Endothelial cell of umbilical vein (primary cell): ENCODE data around the gene ARHGAP9. TPM values are rescaled to one million over a fixed set of nuclear protein-coding genes. Genes with fewer than 3 reads are reported as not detected.
"Not testable (repeated sequence)": the region's sequence is repeated elsewhere in the genome, so short reads cannot be mapped to it uniquely, and the experiment has no call there.

Source experiments
- BruUV-seq: library from RNA; stranded (reverse); fragments of 400-500 nt; replicated peaks from 2 replicates; lab custom pipeline; 2021; lab: Mats Ljungman, UMichigan
- CTCF ChIA-PET: fragments of 300-600, 350-600 bp; sonication (Branson Sonifier 250); formaldehyde crosslinking; loops from one replicate; lab custom pipeline; 2021; ENCODE audit warnings: antibody characterized with exemption, inconsistent platforms; lab: Charles Lee
- POLR2A ChIA-PET: fragments of 300-600, 350-600 bp; sonication (Branson Sonifier 250); formaldehyde crosslinking; loops from one replicate; lab custom pipeline; 2021; ENCODE audit warnings: antibody characterized with exemption, inconsistent platforms; lab: Charles Lee
- DNase-seq: peaks from one replicate; pipeline ENCODE4 v3.0.0-alpha.2; 2011; ENCODE audit warnings: low read depth, low spot score
- FAIRE-seq: peaks from 2 replicates; lab custom pipeline; 2011; peaks lifted over from hg19 to GRCh38; lab: Jason Lieb, UNC
- H2AFZ ChIP-seq: 2 replicates; pipeline ENCODE4 v1.6.0; 2012; ENCODE audit warnings: low read depth, low read length, control low read depth, inconsistent platforms
- H3K27ac ChIP-seq: 2 replicates; pipeline ENCODE4 v1.5.1; 2011; ENCODE audit warnings: low read depth, mild to moderate bottlenecking, control low read depth, low read length, moderate library complexity; ENCODE audit not compliant: insufficient read depth
- H3K27me3 ChIP-seq, 2 experiments: 2 replicates each; pipeline versions ENCODE4 v1.6.0 to v1.6.1; 2011; ENCODE audit warnings: low read length in 2 of 2, mixed read lengths in 1 of 2; ENCODE audit not compliant: control insufficient read depth in 2 of 2, insufficient read depth in 2 of 2
- H3K36me3 ChIP-seq, 2 experiments: 2 replicates in 1 of 2; 3 replicates in 1 of 2; pipeline ENCODE4 v1.5.1; 2011; ENCODE audit warnings: low read length in 2 of 2, mild to moderate bottlenecking in 1 of 2, moderate library complexity in 1 of 2; ENCODE audit not compliant: control insufficient read depth in 2 of 2, insufficient read depth in 2 of 2; ENCODE audit errors: extremely low read depth in 1 of 2
- H3K4me1 ChIP-seq: 3 replicates; pipeline ENCODE4 v1.5.1; 2011; ENCODE audit warnings: mild to moderate bottlenecking, low read length; ENCODE audit not compliant: control insufficient read depth, insufficient read depth; ENCODE audit errors: extremely low read depth
- H3K4me2 ChIP-seq: 2 replicates; pipeline ENCODE4 v1.6.1; 2011; ENCODE audit warnings: low read length, control low read depth, mixed read lengths; ENCODE audit not compliant: insufficient read depth
- H3K4me3 ChIP-seq, 3 experiments: fragments of 200-600 bp in 1 of 3; sonication (generic), shearing (Covaris generic) in 1 of 3; replicated peaks in 1 of 3; 2 replicates each; pipeline ENCODE4 v1.5.1; 2011 to 2016; ENCODE audit warnings: control low read depth in 3 of 3, low read length in 3 of 3, mild to moderate bottlenecking in 2 of 3, inconsistent platforms in 1 of 3, low read depth in 1 of 3, moderate library complexity in 1 of 3; ENCODE audit not compliant: insufficient read depth in 1 of 3
- H3K79me2 ChIP-seq: 2 replicates; pipeline ENCODE4 v1.6.0; 2012; ENCODE audit warnings: low read length, inconsistent platforms; ENCODE audit not compliant: control insufficient read depth, insufficient read depth
- H3K9ac ChIP-seq: replicated peaks from 2 replicates; pipeline ENCODE3; 2011; ENCODE audit warnings: low read length, control low read depth; ENCODE audit not compliant: insufficient read depth; ENCODE audit errors: extremely low read depth
- H3K9me1 ChIP-seq: replicated peaks from 3 replicates; pipeline ENCODE4 v1.6.0; 2011; ENCODE audit warnings: mild to moderate bottlenecking, low read length; ENCODE audit not compliant: control insufficient read depth, insufficient read depth; ENCODE audit errors: extremely low read depth
- H3K9me3 ChIP-seq: replicated peaks from 2 replicates; pipeline ENCODE4 v1.5.1; 2012; ENCODE audit warnings: low read length, inconsistent platforms; ENCODE audit not compliant: control insufficient read depth, insufficient read depth
- H4K20me1 ChIP-seq: replicated peaks from 2 replicates; pipeline ENCODE3; 2011; ENCODE audit warnings: mild to moderate bottlenecking, low read length; ENCODE audit not compliant: control insufficient read depth, insufficient read depth; ENCODE audit errors: extremely low read depth
- CTCF ChIP-seq, 2 donors: IDR thresholded peaks; 1 replicate in 1 of 2; 2 replicates in 1 of 2; pipeline ENCODE4 v1.5.1; 2011; ENCODE audit warnings: low read length in 2 of 2, mild to moderate bottlenecking in 2 of 2, moderate library complexity in 2 of 2, control low read depth in 1 of 2, inconsistent platforms in 1 of 2, low read depth in 1 of 2; ENCODE audit not compliant: insufficient read depth in 1 of 2; ENCODE audit errors: extremely low read depth in 1 of 2
- EZH2 ChIP-seq: IDR thresholded peaks from 2 replicates; pipeline ENCODE4 v1.6.1; 2012; ENCODE audit warnings: borderline replicate concordance, low read depth, mild to moderate bottlenecking, moderate library complexity, low read length, inconsistent platforms; ENCODE audit not compliant: severe bottlenecking
- FOS ChIP-seq: IDR thresholded peaks from 2 replicates; pipeline ENCODE4 v1.6.1; 2011; ENCODE audit warnings: mild to moderate bottlenecking, low read length, moderate library complexity, borderline replicate concordance; ENCODE audit not compliant: insufficient read depth
- GATA2 ChIP-seq: IDR thresholded peaks from 2 replicates; pipeline ENCODE4 v1.7.0; 2011; ENCODE audit warnings: low read depth, mild to moderate bottlenecking, moderate library complexity, mixed read lengths, low read length; ENCODE audit not compliant: insufficient read length, insufficient read depth
- JUN ChIP-seq: IDR thresholded peaks from 2 replicates; pipeline ENCODE4 v1.6.1; 2011; ENCODE audit warnings: borderline replicate concordance, low read depth; ENCODE audit not compliant: insufficient read length, insufficient read depth
- MYC ChIP-seq: IDR thresholded peaks from one replicate; pipeline ENCODE4 v1.6.1; 2011; ENCODE audit warnings: mild to moderate bottlenecking, low read depth, low read length
- POLR2A ChIP-seq: IDR thresholded peaks from 2 replicates; pipeline ENCODE4 v1.6.1; 2012; ENCODE audit warnings: low read depth, mild to moderate bottlenecking, control low read depth, low read length
- POLR2AphosphoS5 ChIP-seq: IDR thresholded peaks from 2 replicates; pipeline ENCODE4 v1.6.1; 2012; ENCODE audit warnings: low read depth, mild to moderate bottlenecking, control low read depth, low read length, moderate library complexity; ENCODE audit not compliant: insufficient read depth
- dilution Hi-C: fragments of 300-500 bp; cut with MboI; formaldehyde crosslinking; loops from one replicate; pipeline ENCODE4 v1.15.0; 2019; ENCODE audit warnings: low sequenced_read_pairs; ENCODE audit not compliant: extremely low pct_ligation_motif_present
- intact Hi-C: fragments of 100-400 bp; cut with micrococcal nuclease; formaldehyde crosslinking; loops from one replicate; pipeline ENCODE4 v1.10.0; 2022
- polyA plus RNA-seq, 4 experiments: library from polyadenylated mRNA; depleted of rRNA in 3 of 4; stranded (reverse) in 3 of 4; unstranded in 1 of 4; fragments of >200 nt; gene quantifications; 2 replicates each; pipeline versions ENCODE4 v1.2.1 to v1.2.3, GENCODE V29; 2011 to 2012; ENCODE audit warnings: missing spikeins in 1 of 4
- total RNA-seq: library from RNA; stranded (reverse); gene quantifications from 2 replicates; pipeline ENCODE4 v1.2.3, GENCODE V29; 2021
- TF ChIP-seq, protein P1 (sequence below): IDR thresholded peaks from 2 replicates; pipeline ENCODE4 v1.6.1; 2011; ENCODE audit not compliant: insufficient read depth, insufficient read length

ARHGAP9 gene
- total and polyA plus RNA-seq, 2 donors (not counting 3 experiments of a cell fraction or from before 2014, with no cell fraction given) = 0.25 to 0.38 TPM

DNA sequence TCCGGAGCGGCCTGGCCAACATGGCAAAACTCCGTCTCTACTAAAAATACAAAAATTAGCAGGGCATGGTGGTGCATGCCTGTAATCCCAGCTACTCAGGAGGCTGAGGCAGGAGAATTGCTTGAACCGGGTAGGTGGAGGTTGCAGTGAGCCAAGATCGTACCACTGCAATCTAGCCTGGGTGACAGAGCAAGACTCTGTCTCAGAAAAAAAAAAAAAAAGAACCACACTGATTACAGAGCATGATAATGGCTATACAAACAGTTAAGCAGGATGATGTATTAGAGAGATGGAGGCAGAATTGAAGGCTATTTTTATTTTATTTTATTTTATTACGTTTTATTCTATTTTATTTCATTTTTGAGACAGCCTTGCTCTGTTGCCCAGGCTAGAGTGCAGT is 35.3 kb downstream of the ARHGAP9 start:
- H2AFZ ChIP-seq, H3K36me3 ChIP-seq, intact Hi-C loops, BruUV-seq, POLR2A ChIA-PET, H3K79me2 ChIP-seq, H3K9ac ChIP-seq, H3K9me1 ChIP-seq, H3K27ac ChIP-seq, H3K4me3 ChIP-seq, FAIRE-seq, H3K9me3 ChIP-seq, H3K4me2 ChIP-seq, DNase-seq, H3K27me3 ChIP-seq, H4K20me1 ChIP-seq, dilution Hi-C loops, H3K4me1 ChIP-seq: not testable (repeated sequence)
- CTCF ChIA-PET = interaction anchor here (0.7 to 2.7 kb wide), 6 partner anchors 8 to 184 kb away, joined by 3 to 8 read pairs (median 4); partner anchors contain the start of gene INHBE

GRCh38 chr12:57441846-57442427 is 37.7 kb downstream of the ARHGAP9 start:
- no peak overlapping the region for H3K27ac ChIP-seq
- H3K4me3 ChIP-seq = no peak overlapping the region
- no peaks in the 10 kb centered on the region for H3K9me1 ChIP-seq
- no peak overlapping the region for H3K9ac ChIP-seq
- no peaks in the 10 kb centered on the region for H3K4me1 ChIP-seq
- H4K20me1 ChIP-seq = no peaks in the 10 kb centered on the region
- H3K27me3 ChIP-seq = peaks cover 0 to 2% of the 10 kb centered on the region in 2 experiments
- TF ChIP-seq POLR2A (no peak), CTCF (IDR thresholded peaks at IDR 0.05; ENCODE audit: extremely low read depth in 1 of 2, insufficient read depth in 1 of 2, low read depth in 1 of 2, low read length in 2 of 2) (no peak), JUN (no peak), EZH2 (no peak), GATA2 (no peak), POLR2AphosphoS5 (no peak), FOS (no peak), MYC (no peak)
- TF ChIP-seq, protein P1, sequence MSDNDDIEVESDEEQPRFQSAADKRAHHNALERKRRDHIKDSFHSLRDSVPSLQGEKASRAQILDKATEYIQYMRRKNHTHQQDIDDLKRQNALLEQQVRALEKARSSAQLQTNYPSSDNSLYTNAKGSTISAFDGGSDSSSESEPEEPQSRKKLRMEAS = no peak
- no peaks in the 10 kb centered on the region for H3K9me3 ChIP-seq
- dilution Hi-C loops (no loop called here), intact Hi-C loops (no loop called here)
- no peak overlapping the region for H2AFZ ChIP-seq
- POLR2A ChIA-PET = interaction anchor here (0.6 kb wide), 1 partner anchor 8 kb away, joined by 3 read pairs; no protein-coding TSS in a partner anchor
- FAIRE-seq (no peak), DNase-seq (no peak)
- H3K79me2 ChIP-seq = no peaks in the 10 kb centered on the region
- no TSS peak for BruUV-seq
- no peak overlapping the region for H3K4me2 ChIP-seq
- H3K36me3 ChIP-seq = no peaks in the 10 kb centered on the region
- CTCF ChIA-PET = interaction anchor here (1.2 to 2.7 kb wide), 4 partner anchors 11 to 134 kb away, joined by 3 to 8 read pairs (median 6); no protein-coding TSS in a partner anchor

DNA sequence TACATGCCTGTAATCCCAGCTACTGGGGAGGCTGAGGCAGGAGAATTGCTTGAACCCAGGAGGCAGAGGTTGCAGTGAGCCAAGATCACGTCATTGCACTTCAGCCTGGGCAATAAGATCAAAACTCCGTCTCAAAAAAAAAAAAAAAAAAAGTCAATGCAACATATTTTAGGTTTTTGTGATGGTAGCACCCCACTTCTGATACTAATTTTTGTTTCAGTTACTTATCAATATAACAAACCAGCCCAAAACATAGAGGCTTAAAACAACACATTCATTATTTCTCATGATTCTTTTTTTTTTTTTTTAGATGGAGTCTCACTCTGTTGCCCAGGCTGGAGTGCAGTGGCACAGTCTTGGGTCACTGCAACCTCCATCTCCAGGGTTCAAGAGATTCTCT is 38.3 kb downstream of the ARHGAP9 start:
- H3K4me3 ChIP-seq, DNase-seq, H3K27me3 ChIP-seq, H3K9me1 ChIP-seq, BruUV-seq, dilution Hi-C loops, intact Hi-C loops, POLR2A ChIA-PET, H3K4me2 ChIP-seq, H3K9me3 ChIP-seq, H3K4me1 ChIP-seq, H3K79me2 ChIP-seq, H4K20me1 ChIP-seq, FAIRE-seq, H3K27ac ChIP-seq, H3K36me3 ChIP-seq, H3K9ac ChIP-seq, H2AFZ ChIP-seq: not testable (repeated sequence)
- CTCF ChIA-PET = interaction anchor here (2.3 kb wide), 1 partner anchor 134 kb away, joined by 7 read pairs; no protein-coding TSS in a partner anchor
